ENCODE results near the gene OBSCN.
"Not testable (repeated sequence)": the region's sequence is repeated elsewhere in the genome, so short reads cannot be mapped to it uniquely, and the experiment has no call there.

OBSCN gene

GRCh38 chr1:228219962-228220780, 12.3 kb downstream of the OBSCN start:
- CTCF ChIA-PET: no interaction called here
- POLR2A ChIA-PET: interaction anchor here (1.0 kb wide), 1 partner anchor 54 kb away, joined by 3 read pairs; no protein-coding TSS in a partner anchor
- TF ChIP-seq ELF4 (IDR thresholded peaks at IDR 0.05) (no peak), FOXA1 (IDR thresholded peaks at IDR 0.05) (no peak), ZNF384 (IDR thresholded peaks at IDR 0.05) (no peak), ARNT (IDR thresholded peaks at IDR 0.05) (no peak), CTBP1 (IDR thresholded peaks at IDR 0.05; ENCODE audit: borderline replicate concordance) (no peak), NFRKB (IDR thresholded peaks at IDR 0.05) (no peak), FOXM1 (IDR thresholded peaks at IDR 0.05; ENCODE audit: borderline replicate concordance) (no peak), SP1 (IDR thresholded peaks at IDR 0.05) (no peak), PKNOX1 (IDR thresholded peaks at IDR 0.05) (no peak), FOXK2 (IDR thresholded peaks at IDR 0.05) (no peak), HDGF (IDR thresholded peaks at IDR 0.05; ENCODE audit: borderline replicate concordance) (no peak), LEF1 (IDR thresholded peaks at IDR 0.05; ENCODE audit: borderline replicate concordance) (no peak), BHLHE40 (IDR thresholded peaks at IDR 0.05; ENCODE audit: borderline replicate concordance) (no peak), SUZ12 (IDR thresholded peaks at IDR 0.05) (no peak)
- no peak for DNase-seq (ENCODE audit: extremely low spot score)

GRCh38 chr1:228221097-228221496, 13.3 kb downstream of the OBSCN start:
- CTCF ChIA-PET; POLR2A ChIA-PET; DNase-seq (ENCODE audit: extremely low spot score): not testable (repeated sequence)

- TF ChIP-seq SUZ12 (IDR thresholded peaks at IDR 0.05) (no peak), L3MBTL2 (conservative IDR thresholded peaks at IDR 0.05) (no peak), PKNOX1 (IDR thresholded peaks at IDR 0.05) (no peak), ELF4 (IDR thresholded peaks at IDR 0.05) (no peak), SP1 (IDR thresholded peaks at IDR 0.05) (no peak)
- DNase-seq (ENCODE audit: extremely low spot score): no peak
- POLR2A ChIA-PET: interaction anchor here (0.6 kb wide), 1 partner anchor 21 kb away, joined by 3 read pairs; no protein-coding TSS in a partner anchor
- CTCF ChIA-PET: no interaction called here
Measured at GRCh38 chr1:228222548-228222947, 14.7 kb downstream of the OBSCN start.

GRCh38 chr1:228224198-228225164, 16.6 kb downstream of the OBSCN start:
- TF ChIP-seq LEF1 (IDR thresholded peaks at IDR 0.05; ENCODE audit: borderline replicate concordance) (no peak), NFRKB (IDR thresholded peaks at IDR 0.05) (no peak), ZNF384 (IDR thresholded peaks at IDR 0.05) (no peak), TARDBP (IDR thresholded peaks at IDR 0.05) (no peak), L3MBTL2 (conservative IDR thresholded peaks at IDR 0.05) (no peak), SP1 (IDR thresholded peaks at IDR 0.05) (no peak), CTBP1 (IDR thresholded peaks at IDR 0.05; ENCODE audit: borderline replicate concordance) (no peak), ELF4 (IDR thresholded peaks at IDR 0.05) (no peak), FOXM1 (IDR thresholded peaks at IDR 0.05; ENCODE audit: borderline replicate concordance) (no peak), FOXK2 (IDR thresholded peaks at IDR 0.05) (no peak)
- no peak for DNase-seq (ENCODE audit: extremely low spot score)
- ChIA-PET POLR2A (interaction anchor here (0.7 kb wide), 1 partner anchor 124 kb away, joined by 3 read pairs; no protein-coding TSS in a partner anchor), CTCF (no interaction called here)

GRCh38 chr1:228225165-228225710, 17.4 kb downstream of the OBSCN start:
- DNase-seq (ENCODE audit: extremely low spot score): no peak
- TF ChIP-seq FOXA1 (IDR thresholded peaks at IDR 0.05) (no peak), L3MBTL2 (conservative IDR thresholded peaks at IDR 0.05) (no peak), SP1 (IDR thresholded peaks at IDR 0.05) (no peak), HDGF (IDR thresholded peaks at IDR 0.05; ENCODE audit: borderline replicate concordance) (no peak), FOXM1 (IDR thresholded peaks at IDR 0.05; ENCODE audit: borderline replicate concordance) (no peak)
- POLR2A ChIA-PET: no interaction called here
- CTCF ChIA-PET: no interaction called here

- ChIA-PET POLR2A (no interaction called here), CTCF (no interaction called here)
- no peak for DNase-seq (ENCODE audit: extremely low spot score)
- no peak for TF ChIP-seq ZNF384 (IDR thresholded peaks at IDR 0.05)
- TF ChIP-seq FOXA1 (IDR thresholded peaks at IDR 0.05): no peak
- TF ChIP-seq SP1 (IDR thresholded peaks at IDR 0.05): no peak
- TF ChIP-seq L3MBTL2 (conservative IDR thresholded peaks at IDR 0.05): no peak
- no peak for TF ChIP-seq HDGF (IDR thresholded peaks at IDR 0.05; ENCODE audit: borderline replicate concordance)
- TF ChIP-seq TARDBP (IDR thresholded peaks at IDR 0.05): no peak
- TF ChIP-seq LEF1 (IDR thresholded peaks at IDR 0.05; ENCODE audit: borderline replicate concordance): no peak
- TF ChIP-seq NFRKB (IDR thresholded peaks at IDR 0.05): no peak
- no peak for TF ChIP-seq ARNT (IDR thresholded peaks at IDR 0.05)
- TF ChIP-seq ELF4 (IDR thresholded peaks at IDR 0.05): no peak
- TF ChIP-seq CTBP1 (IDR thresholded peaks at IDR 0.05; ENCODE audit: borderline replicate concordance): no peak
- TF ChIP-seq FOXM1 (IDR thresholded peaks at IDR 0.05; ENCODE audit: borderline replicate concordance): no peak
Measured at GRCh38 chr1:228225740-228226139, 17.9 kb downstream of the OBSCN start.

Data from HEK293T (cell line).